ENCODE measurements around the gene OR2H2.

DNA sequence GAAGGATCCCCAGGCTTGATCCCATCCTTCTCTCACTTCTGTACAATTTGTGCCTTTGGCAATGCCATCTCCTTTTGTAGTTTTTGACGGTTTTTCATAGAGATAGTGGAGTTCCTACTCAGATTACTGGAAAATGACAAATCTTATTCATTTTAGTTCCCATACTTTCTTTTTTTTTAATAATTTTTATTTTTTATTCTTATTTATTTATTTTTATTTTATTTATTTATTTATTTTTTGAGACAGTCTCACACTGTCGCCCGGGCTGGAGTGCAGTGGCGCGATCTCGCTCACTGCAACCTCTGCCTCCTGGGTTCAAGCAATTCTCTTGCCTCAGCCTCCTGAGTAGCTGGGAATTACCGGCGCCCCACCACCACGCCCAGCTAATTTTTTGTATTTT is 52.3 kb downstream of the OR2H2 start:
- TF ChIP-seq, protein P1, sequence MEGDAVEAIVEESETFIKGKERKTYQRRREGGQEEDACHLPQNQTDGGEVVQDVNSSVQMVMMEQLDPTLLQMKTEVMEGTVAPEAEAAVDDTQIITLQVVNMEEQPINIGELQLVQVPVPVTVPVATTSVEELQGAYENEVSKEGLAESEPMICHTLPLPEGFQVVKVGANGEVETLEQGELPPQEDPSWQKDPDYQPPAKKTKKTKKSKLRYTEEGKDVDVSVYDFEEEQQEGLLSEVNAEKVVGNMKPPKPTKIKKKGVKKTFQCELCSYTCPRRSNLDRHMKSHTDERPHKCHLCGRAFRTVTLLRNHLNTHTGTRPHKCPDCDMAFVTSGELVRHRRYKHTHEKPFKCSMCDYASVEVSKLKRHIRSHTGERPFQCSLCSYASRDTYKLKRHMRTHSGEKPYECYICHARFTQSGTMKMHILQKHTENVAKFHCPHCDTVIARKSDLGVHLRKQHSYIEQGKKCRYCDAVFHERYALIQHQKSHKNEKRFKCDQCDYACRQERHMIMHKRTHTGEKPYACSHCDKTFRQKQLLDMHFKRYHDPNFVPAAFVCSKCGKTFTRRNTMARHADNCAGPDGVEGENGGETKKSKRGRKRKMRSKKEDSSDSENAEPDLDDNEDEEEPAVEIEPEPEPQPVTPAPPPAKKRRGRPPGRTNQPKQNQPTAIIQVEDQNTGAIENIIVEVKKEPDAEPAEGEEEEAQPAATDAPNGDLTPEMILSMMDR (IDR thresholded peaks at IDR 0.05) = no peak
- no peak for TF ChIP-seq POLR2A (IDR thresholded peaks at IDR 0.05)
- no peak for TF ChIP-seq EP300 (IDR thresholded peaks at IDR 0.05)
